Tibial artery (tissue), 4 donors: ENCODE results near the gene DHRSX.
"Not testable (repeated sequence)": the region's sequence is repeated elsewhere in the genome, so short reads cannot be mapped to it uniquely, and the experiment has no call there.

Source experiments
- DNase-seq, 2 donors: peaks; one replicate each; pipeline ENCODE4 v3.0.0-alpha.2; 2019
- H3K27ac ChIP-seq, 2 donors: fragments of 200-600 bp; sonication (generic) in 1 of 2; 1 replicate in 1 of 2; 2 replicates in 1 of 2; pipeline ENCODE4 v1.5.1; 2018 to 2019; ENCODE audit warnings: mild to moderate bottlenecking in 1 of 2
- H3K27me3 ChIP-seq, 2 donors: fragments of 200-600 bp; sonication (generic) in 1 of 2; one replicate each; pipeline versions ENCODE4 v1.5.1 to v1.6.0; 2016 to 2019
- H3K36me3 ChIP-seq, 3 donors: fragments of 200-600 bp; sonication (generic) in 2 of 3; one replicate each; pipeline ENCODE4 v1.5.1; 2016 to 2019; ENCODE audit warnings: mild to moderate bottlenecking in 2 of 3
- H3K4me1 ChIP-seq, 4 donors: fragments of 200-600 bp; sonication (generic) in 2 of 4; 1 replicate in 3 of 4; 2 replicates in 1 of 4; pipeline ENCODE4 v1.5.1; 2016 to 2019
- H3K4me3 ChIP-seq, 2 donors: fragments of 200-600 bp; sonication (generic) in 1 of 2; 1 replicate in 1 of 2; 2 replicates in 1 of 2; pipeline ENCODE4 v1.5.1; 2018 to 2019; ENCODE audit warnings: mild to moderate bottlenecking in 2 of 2
- H3K9me3 ChIP-seq, 3 donors: fragments of 200-600 bp; sonication (generic) in 1 of 3; one replicate each; pipeline ENCODE4 v1.5.1; 2016 to 2019
- CTCF ChIP-seq, 2 experiments: fragments of 200-600 bp in 1 of 2; fragments of 450-650 bp in 1 of 2; IDR thresholded peaks; one replicate each; pipeline ENCODE4 v1.5.1; 2017 to 2019; ENCODE audit warnings: antibody characterized with exemption in 2 of 2, mild to moderate bottlenecking in 1 of 2, moderate library complexity in 1 of 2
- intact Hi-C: fragments of 100-400 bp; cut with DNase I; formaldehyde crosslinking; loops from one replicate; pipeline ENCODE4 v1.15.0; 2023; ENCODE audit warnings: low total_unique reads

The DHRSX gene

GRCh38 chrX:2523911-2524310 is 23.1 kb upstream of the DHRSX start:
- peaks cover 0 to 4% of the 10 kb centered on the region in 2 donors for H3K27me3 ChIP-seq
- intact Hi-C loops: no loop called here
- no peaks in the 10 kb centered on the region for H3K9me3 ChIP-seq
- no peak for TF ChIP-seq CTCF (IDR thresholded peaks at IDR 0.05)
- no peak for DNase-seq
- H3K4me3 ChIP-seq: no peak overlapping the region
- no peak overlapping the region for H3K27ac ChIP-seq
- no peaks in the 10 kb centered on the region for H3K4me1 ChIP-seq
- no peaks in the 10 kb centered on the region for H3K36me3 ChIP-seq

- no peak overlapping the region for H3K4me3 ChIP-seq
- DNase-seq: no peak
- no peaks in the 10 kb centered on the region for H3K36me3 ChIP-seq
- TF ChIP-seq CTCF (IDR thresholded peaks at IDR 0.05): no peak
- intact Hi-C loops: no loop called here
- no peaks in the 10 kb centered on the region for H3K9me3 ChIP-seq
- peaks cover 0 to 4% of the 10 kb centered on the region in 2 donors for H3K27me3 ChIP-seq
- H3K27ac ChIP-seq: no peak overlapping the region
- no peaks in the 10 kb centered on the region for H3K4me1 ChIP-seq
These were observed 21.2 kb upstream of the DHRSX start for GRCh38 chrX:2521927-2522386.

GRCh38 chrX:2521092-2521926 is 20.5 kb upstream of the DHRSX start:
- Histone ChIP-seq H3K36me3 (no peaks in the 10 kb centered on the region), H3K27ac (no peak overlapping the region), H3K27me3 (peaks cover 0 to 4% of the 10 kb centered on the region in 2 donors), H3K4me3 (no peak overlapping the region), H3K4me1 (no peaks in the 10 kb centered on the region), H3K9me3 (no peaks in the 10 kb centered on the region)
- peak; percentile 54 to 72 for DNase-seq
- intact Hi-C loops: no loop called here
- no peak for TF ChIP-seq CTCF (IDR thresholded peaks at IDR 0.05)

- TF ChIP-seq CTCF (IDR thresholded peaks at IDR 0.05): no peak
- H3K27me3 ChIP-seq: peaks cover 0 to 2% of the 10 kb centered on the region in 2 donors
- H3K4me1 ChIP-seq: no peaks in the 10 kb centered on the region
- H3K9me3 ChIP-seq: no peaks in the 10 kb centered on the region
- intact Hi-C loops: no loop called here
- no peak overlapping the region for H3K4me3 ChIP-seq
- no peaks in the 10 kb centered on the region for H3K36me3 ChIP-seq
- no peak overlapping the region for H3K27ac ChIP-seq
- DNase-seq: no peak
These were observed 19.8 kb upstream of the DHRSX start for GRCh38 chrX:2520539-2520938.

GRCh38 chrX:2519638-2520037 is 18.9 kb upstream of the DHRSX start:
- H3K27me3 ChIP-seq, H3K27ac ChIP-seq, intact Hi-C loops, H3K36me3 ChIP-seq, DNase-seq, H3K4me3 ChIP-seq, H3K4me1 ChIP-seq, H3K9me3 ChIP-seq: not testable (repeated sequence)

- TF ChIP-seq CTCF (IDR thresholded peaks at IDR 0.05): no peak
- Histone ChIP-seq H3K27me3 (peaks cover 0 to 9% of the 10 kb centered on the region in 2 donors), H3K4me3 (no peak overlapping the region), H3K9me3 (no peaks in the 10 kb centered on the region), H3K4me1 (no peaks in the 10 kb centered on the region), H3K36me3 (no peaks in the 10 kb centered on the region), H3K27ac (no peak overlapping the region)
- intact Hi-C loops: no loop called here
- no peak for DNase-seq
These were observed 16.3 kb upstream of the DHRSX start for GRCh38 chrX:2517055-2517454.
